B cell (primary cell): ENCODE measurements around the gene PHRF1. TPM values are rescaled to one million over a fixed set of nuclear protein-coding genes. Genes with fewer than 3 reads are reported as not detected.

Source experiments
- ATAC-seq: fragments of 200-7000 bp; cut with Tn5 transposase; one replicate; pipeline ENCODE4 v1.10.0; 2021; ENCODE audit warnings: low read depth, mild to moderate bottlenecking, moderate number of reproducible peaks, moderate library complexity
- CTCF ChIA-PET: fragments of 350-600 bp; sonication (Branson Sonifier 250); formaldehyde crosslinking; loops from one replicate; lab custom pipeline; 2021; ENCODE audit warnings: antibody characterized with exemption, inconsistent platforms; lab: Charles Lee
- POLR2A ChIA-PET: fragments of 350-600 bp; sonication (Branson Sonifier 250); formaldehyde crosslinking; loops from one replicate; lab custom pipeline; 2021; ENCODE audit warnings: antibody characterized with exemption; lab: Charles Lee
- DNase-seq: peaks from one replicate; pipeline ENCODE4 v3.0.0; 2013
- H2AFZ ChIP-seq: 2 replicates; pipeline ENCODE4 v1.6.1; 2012; ENCODE audit warnings: mild to moderate bottlenecking, low read depth, low read length; ENCODE audit not compliant: insufficient read depth, poor library complexity, severe bottlenecking
- H3K27ac ChIP-seq, 2 donors: 1 replicate in 1 of 2; 2 replicates in 1 of 2; pipeline ENCODE4 v1.5.1; 2012 to 2013; ENCODE audit warnings: low read length in 2 of 2, mild to moderate bottlenecking in 2 of 2, moderate library complexity in 1 of 2
- H3K27me3 ChIP-seq, 4 experiments: fragments of 200-600 bp in 1 of 4; sonication (generic) in 1 of 4; replicated peaks in 1 of 4; 1 replicate in 2 of 4; 2 replicates in 2 of 4; pipeline versions ENCODE4 v1.6.1 to v1.7.0; 2013 to 2016; ENCODE audit warnings: low read length in 3 of 4, mild to moderate bottlenecking in 2 of 4, mixed read lengths in 1 of 4, moderate library complexity in 1 of 4; ENCODE audit not compliant: insufficient read depth in 4 of 4, control insufficient read depth in 3 of 4; ENCODE audit errors: control extremely low read depth in 1 of 4
- H3K36me3 ChIP-seq, 2 experiments: replicated peaks in 1 of 2; 1 replicate in 1 of 2; 2 replicates in 1 of 2; pipeline versions ENCODE4 v1.6.1 to v1.7.1; 2013; ENCODE audit warnings: low read length in 1 of 2; ENCODE audit not compliant: insufficient read depth in 2 of 2, control insufficient read depth in 1 of 2; ENCODE audit errors: control extremely low read depth in 1 of 2, extremely low read depth in 1 of 2
- H3K4me1 ChIP-seq, 2 donors: fragments of 200-600 bp in 1 of 2; sonication (generic) in 1 of 2; 1 replicate in 1 of 2; 2 replicates in 1 of 2; pipeline versions ENCODE4 v1.5.1 to v1.6.1; 2013 to 2017; ENCODE audit warnings: low read length in 2 of 2; ENCODE audit not compliant: control insufficient read depth in 2 of 2, insufficient read depth in 2 of 2
- H3K4me2 ChIP-seq: replicated peaks from 2 replicates; pipeline ENCODE3; 2012; ENCODE audit warnings: mild to moderate bottlenecking, low read depth, low read length; ENCODE audit not compliant: poor library complexity, severe bottlenecking
- H3K4me3 ChIP-seq, 5 experiments: fragments of 200-600 bp in 1 of 5; sonication (generic) in 1 of 5; 1 replicate in 3 of 5; 2 replicates in 2 of 5; pipeline versions ENCODE4 v1.5.1 to v1.7.0; 2011 to 2016; ENCODE audit warnings: low read length in 4 of 5, mild to moderate bottlenecking in 4 of 5, low read depth in 2 of 5, control low read depth in 1 of 5, moderate library complexity in 1 of 5; ENCODE audit not compliant: insufficient read depth in 1 of 5; ENCODE audit errors: control extremely low read depth in 1 of 5, extremely low read depth in 1 of 5
- H3K79me2 ChIP-seq: fragments of 200-600 bp; sonication (generic); one replicate; pipeline ENCODE4 v1.6.0; 2016; ENCODE audit warnings: low read length; ENCODE audit not compliant: control insufficient read depth, insufficient read depth
- H3K9ac ChIP-seq: fragments of 200-600 bp; sonication (generic); 2 replicates; pipeline ENCODE4 v1.6.1; 2017; ENCODE audit warnings: mild to moderate bottlenecking, low read length, moderate library complexity
- H3K9me3 ChIP-seq, 3 donors: one replicate each; pipeline versions ENCODE4 v1.6.1 to v1.7.1; 2013; ENCODE audit warnings: low read length in 2 of 3; ENCODE audit not compliant: control insufficient read depth in 2 of 3, insufficient read depth in 1 of 3; ENCODE audit errors: control extremely low read depth in 1 of 3
- H4K20me1 ChIP-seq: 2 replicates; pipeline ENCODE4 v1.6.0; 2012; ENCODE audit warnings: mild to moderate bottlenecking, low read length; ENCODE audit not compliant: insufficient read depth, control insufficient read depth, poor library complexity, severe bottlenecking
- H3K27ac Mint-ChIP-seq: one replicate; pipeline ENCODE4 v1.8.0; 2021; ENCODE audit warnings: mixed read lengths
- H3K27me3 Mint-ChIP-seq: one replicate; pipeline ENCODE4 v1.8.0; 2021; ENCODE audit warnings: mixed read lengths
- H3K4me1 Mint-ChIP-seq: one replicate; pipeline ENCODE4 v1.8.0; 2021; ENCODE audit warnings: mixed read lengths
- H3K4me3 Mint-ChIP-seq: one replicate; pipeline ENCODE4 v1.8.0; 2021; ENCODE audit warnings: mixed read lengths
- H3K9me3 Mint-ChIP-seq: one replicate; pipeline ENCODE4 v1.8.0; 2022; ENCODE audit warnings: mixed read lengths; ENCODE audit not compliant: insufficient read depth
- EZH2 ChIP-seq: IDR thresholded peaks from 2 replicates; pipeline ENCODE4 v1.6.1; 2012; ENCODE audit warnings: borderline replicate concordance, low read depth, mild to moderate bottlenecking, moderate library complexity, low read length; ENCODE audit not compliant: insufficient read depth, poor library complexity, severe bottlenecking
- WGBS: methylation state at CpG from one replicate; pipeline ENCODE4 v1.1.5; 2013; ENCODE audit warnings: missing lambda C conversion rate; ENCODE audit not compliant: insufficient coverage; 5-methylcytosine and 5-hydroxymethylcytosine counted together
- intact Hi-C: fragments of 100-400 bp; cut with micrococcal nuclease; formaldehyde crosslinking; loops from one replicate; pipeline ENCODE4 v1.10.0; 2022
- polyA plus RNA-seq: library from polyadenylated mRNA; depleted of rRNA; stranded (reverse); fragments of >200 nt; gene quantifications from 2 replicates; pipeline ENCODE4 v1.2.3, GENCODE V29; 2012
- total RNA-seq, 2 donors: library from RNA; stranded (reverse); fragments of 120-200 nt in 1 of 2; gene quantifications; 1 replicate in 1 of 2; 2 replicates in 1 of 2; pipeline versions ENCODE4 v1.2.3 to v1.2.4, GENCODE V29; 2013 to 2022
- TF ChIP-seq, protein P1 (sequence below): fragments of 200-600 bp; IDR thresholded peaks from one replicate; pipeline ENCODE4 v1.8.0; 2022; ENCODE audit warnings: antibody characterized with exemption, mild to moderate bottlenecking

Gene PHRF1
- total and polyA plus RNA-seq, 2 donors (not counting 1 experiment from before 2014, with no cell fraction given) = 22.3 to 57.9 TPM

DNA sequence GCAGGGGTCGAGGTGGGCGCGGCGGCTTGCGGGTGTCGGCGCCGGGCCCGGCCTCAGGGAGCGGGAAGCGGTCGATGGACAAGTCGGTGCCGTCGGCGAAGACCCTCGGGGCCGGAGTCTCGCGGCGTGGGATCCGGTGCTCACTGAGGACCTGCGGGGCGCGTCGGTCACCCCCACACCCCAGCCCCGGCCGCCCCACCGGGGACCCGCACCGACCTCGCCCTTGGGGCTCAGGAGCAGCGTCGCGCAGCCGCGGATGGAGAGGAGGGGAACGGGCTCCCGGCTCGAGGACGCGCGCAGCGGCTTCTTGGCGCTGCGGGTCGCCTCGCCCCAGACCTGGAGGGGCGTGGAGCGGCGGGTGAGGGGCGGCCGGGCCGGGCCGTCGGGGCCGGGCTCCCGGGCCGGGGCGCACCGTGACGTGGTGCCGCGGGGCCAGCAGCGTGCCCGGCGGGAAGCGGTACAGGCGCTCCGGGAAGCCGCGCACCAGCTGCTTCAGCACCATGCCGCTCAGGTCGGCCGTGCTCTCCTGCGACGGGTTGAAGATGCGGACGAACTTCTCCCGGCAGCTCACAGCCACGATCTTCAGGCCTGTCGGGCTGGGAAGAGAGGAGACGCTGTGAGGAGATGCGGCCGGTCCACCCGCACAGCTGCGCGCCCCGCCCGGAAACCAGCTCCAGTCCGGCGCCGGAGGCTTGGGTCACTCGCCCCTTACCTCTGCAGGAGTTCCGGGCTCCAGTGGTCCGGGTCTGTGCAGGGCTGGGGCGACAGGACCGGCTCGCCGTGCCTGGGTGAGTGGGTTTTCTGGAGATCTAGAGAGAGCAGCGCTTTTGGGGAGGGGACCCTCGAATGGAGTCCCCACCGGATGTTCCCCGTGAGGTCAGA, 20.2 kb upstream of the PHRF1 start:
- TF ChIP-seq, protein P1, sequence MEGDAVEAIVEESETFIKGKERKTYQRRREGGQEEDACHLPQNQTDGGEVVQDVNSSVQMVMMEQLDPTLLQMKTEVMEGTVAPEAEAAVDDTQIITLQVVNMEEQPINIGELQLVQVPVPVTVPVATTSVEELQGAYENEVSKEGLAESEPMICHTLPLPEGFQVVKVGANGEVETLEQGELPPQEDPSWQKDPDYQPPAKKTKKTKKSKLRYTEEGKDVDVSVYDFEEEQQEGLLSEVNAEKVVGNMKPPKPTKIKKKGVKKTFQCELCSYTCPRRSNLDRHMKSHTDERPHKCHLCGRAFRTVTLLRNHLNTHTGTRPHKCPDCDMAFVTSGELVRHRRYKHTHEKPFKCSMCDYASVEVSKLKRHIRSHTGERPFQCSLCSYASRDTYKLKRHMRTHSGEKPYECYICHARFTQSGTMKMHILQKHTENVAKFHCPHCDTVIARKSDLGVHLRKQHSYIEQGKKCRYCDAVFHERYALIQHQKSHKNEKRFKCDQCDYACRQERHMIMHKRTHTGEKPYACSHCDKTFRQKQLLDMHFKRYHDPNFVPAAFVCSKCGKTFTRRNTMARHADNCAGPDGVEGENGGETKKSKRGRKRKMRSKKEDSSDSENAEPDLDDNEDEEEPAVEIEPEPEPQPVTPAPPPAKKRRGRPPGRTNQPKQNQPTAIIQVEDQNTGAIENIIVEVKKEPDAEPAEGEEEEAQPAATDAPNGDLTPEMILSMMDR = no peak
- TF ChIP-seq EZH2 = no peak
- Histone ChIP-seq H3K79me2 (no peaks in the 10 kb centered on the region), H3K9me3 (no peaks in the 10 kb centered on the region), H3K27ac (no peak overlapping the region), H3K4me1 (peaks cover 17 to 29% of the 10 kb centered on the region in 2 donors), H2AFZ (peak overlapping the region; percentile 62), H4K20me1 (peaks cover 11% of the 10 kb centered on the region), H3K9ac (peak overlapping the region; percentile 64), H3K27me3 (peaks cover 0 to 12% (median 3%) of the 10 kb centered on the region in 4 experiments), H3K36me3 (no peaks in the 10 kb centered on the region), H3K4me3 (peak overlapping the region in 3 of 5 experiments; percentile 48 to 62 (median 56)), H3K4me2 (peak overlapping the region; percentile 96)
- CTCF ChIA-PET = interaction anchor here (0.5 to 5.1 kb wide), 9 partner anchors 11 to 209 kb away, joined by 3 to 52 read pairs (median 6); partner anchors contain the start of genes IRF7 and SCT
- POLR2A ChIA-PET = interaction anchor here (0.6 to 2.4 kb wide), 5 partner anchors 20 to 1077 kb away, joined by 3 to 18 read pairs (median 5); partner anchors contain the start of genes HRAS and PHRF1
- Mint-ChIP-seq H3K27ac (peak overlapping the region; percentile 32), H3K9me3 (no peaks in the 10 kb centered on the region), H3K4me3 (peak overlapping the region; percentile 64), H3K4me1 (peaks cover 18% of the 10 kb centered on the region), H3K27me3 (no peaks in the 10 kb centered on the region)
- DNase-seq (peak; percentile 62), ATAC-seq (no peak)
- 3% methylated on average over 100 of the region's 104 CpGs for WGBS
- intact Hi-C loops = loop anchor here (1.0 kb wide), 2 partner anchors 167 to 172 kb away; no protein-coding TSS in a partner anchor
